VCaP (cell line): ENCODE results near the gene C3AR1.
A peak's percentile ranks its signal among the peaks of the same experiment; 100 is the strongest.

Experiments used
- H3K27ac ChIP-seq: fragments of 450-650 bp; 2 replicates; pipeline ENCODE4 v1.5.1; 2017
- TF ChIP-seq, protein P1 (sequence below): fragments of 450-650 bp; conservative IDR thresholded peaks from 2 replicates; pipeline ENCODE4 v1.5.1; 2017; ENCODE audit warnings: mild to moderate bottlenecking, moderate library complexity

C3AR1 gene

DNA sequence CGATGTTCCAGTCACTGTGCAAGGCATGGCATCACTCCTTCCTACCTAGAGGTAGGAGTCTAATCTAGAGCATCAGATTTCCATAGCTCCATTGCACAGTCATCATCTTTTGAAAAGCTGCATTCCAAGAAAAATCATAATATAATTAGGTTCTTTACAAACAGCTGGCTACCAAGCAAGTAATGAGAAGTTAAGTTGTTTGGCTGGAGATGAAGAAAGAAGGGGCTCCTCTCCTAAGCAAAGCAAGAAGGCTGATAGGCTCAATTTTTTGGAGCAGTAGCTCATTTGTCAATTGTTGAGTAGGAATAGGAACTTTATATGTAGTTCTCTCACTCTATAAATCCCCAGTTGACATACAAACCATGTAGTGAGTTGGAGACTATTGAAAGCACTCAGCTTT is 25.4 kb downstream of the C3AR1 start:
- TF ChIP-seq, protein P1, sequence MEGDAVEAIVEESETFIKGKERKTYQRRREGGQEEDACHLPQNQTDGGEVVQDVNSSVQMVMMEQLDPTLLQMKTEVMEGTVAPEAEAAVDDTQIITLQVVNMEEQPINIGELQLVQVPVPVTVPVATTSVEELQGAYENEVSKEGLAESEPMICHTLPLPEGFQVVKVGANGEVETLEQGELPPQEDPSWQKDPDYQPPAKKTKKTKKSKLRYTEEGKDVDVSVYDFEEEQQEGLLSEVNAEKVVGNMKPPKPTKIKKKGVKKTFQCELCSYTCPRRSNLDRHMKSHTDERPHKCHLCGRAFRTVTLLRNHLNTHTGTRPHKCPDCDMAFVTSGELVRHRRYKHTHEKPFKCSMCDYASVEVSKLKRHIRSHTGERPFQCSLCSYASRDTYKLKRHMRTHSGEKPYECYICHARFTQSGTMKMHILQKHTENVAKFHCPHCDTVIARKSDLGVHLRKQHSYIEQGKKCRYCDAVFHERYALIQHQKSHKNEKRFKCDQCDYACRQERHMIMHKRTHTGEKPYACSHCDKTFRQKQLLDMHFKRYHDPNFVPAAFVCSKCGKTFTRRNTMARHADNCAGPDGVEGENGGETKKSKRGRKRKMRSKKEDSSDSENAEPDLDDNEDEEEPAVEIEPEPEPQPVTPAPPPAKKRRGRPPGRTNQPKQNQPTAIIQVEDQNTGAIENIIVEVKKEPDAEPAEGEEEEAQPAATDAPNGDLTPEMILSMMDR: no peak
- H3K27ac ChIP-seq: no peak overlapping the region

DNA sequence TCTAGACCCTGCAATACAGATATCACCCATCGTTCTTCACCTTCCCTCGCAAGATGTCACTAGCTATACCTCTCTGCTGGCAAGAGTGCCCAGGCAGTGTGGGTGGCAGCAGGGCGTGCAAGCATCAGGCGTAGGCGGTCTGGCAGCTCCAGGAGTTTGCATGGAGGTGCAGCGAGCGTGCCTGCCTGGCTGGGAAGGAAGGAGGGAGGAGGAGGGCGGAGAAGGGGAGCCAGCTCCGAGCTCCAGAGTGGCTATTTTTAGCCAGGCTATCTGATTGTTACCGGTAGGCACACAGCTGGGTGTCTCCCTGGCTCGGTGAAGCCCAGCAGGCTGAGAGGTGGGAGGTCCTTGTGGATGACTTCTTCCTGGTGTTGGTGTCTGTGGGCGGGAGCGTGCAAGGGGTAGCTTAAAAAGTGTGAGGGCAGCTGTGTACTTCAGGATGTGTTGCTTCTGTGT is 27.5 kb downstream of the C3AR1 start:
- peak overlapping the region; percentile 69 for H3K27ac ChIP-seq
- TF ChIP-seq, protein P1: no peak

DNA sequence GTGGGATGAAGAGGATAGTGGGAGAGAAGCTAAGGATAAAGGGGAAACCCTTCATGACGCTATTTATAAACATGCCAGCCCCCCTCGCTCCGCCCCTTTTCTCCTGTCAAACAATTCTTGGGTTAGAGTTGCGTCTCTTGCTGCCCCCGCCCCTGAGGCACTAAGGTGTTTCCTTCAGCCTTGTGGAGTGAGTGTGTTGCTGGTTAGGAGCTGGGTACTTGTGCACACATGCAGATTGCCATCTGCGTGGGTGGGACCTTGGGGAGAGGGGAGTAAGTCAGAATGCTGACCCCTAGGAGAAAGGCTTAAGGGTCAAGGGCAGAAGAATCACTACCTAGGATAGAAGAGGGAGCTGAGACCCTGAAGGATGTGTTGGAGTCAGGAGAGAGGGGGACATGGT is 28.2 kb downstream of the C3AR1 start:
- H3K27ac ChIP-seq: peak overlapping the region; percentile 69
- TF ChIP-seq, protein P1: no peak

DNA sequence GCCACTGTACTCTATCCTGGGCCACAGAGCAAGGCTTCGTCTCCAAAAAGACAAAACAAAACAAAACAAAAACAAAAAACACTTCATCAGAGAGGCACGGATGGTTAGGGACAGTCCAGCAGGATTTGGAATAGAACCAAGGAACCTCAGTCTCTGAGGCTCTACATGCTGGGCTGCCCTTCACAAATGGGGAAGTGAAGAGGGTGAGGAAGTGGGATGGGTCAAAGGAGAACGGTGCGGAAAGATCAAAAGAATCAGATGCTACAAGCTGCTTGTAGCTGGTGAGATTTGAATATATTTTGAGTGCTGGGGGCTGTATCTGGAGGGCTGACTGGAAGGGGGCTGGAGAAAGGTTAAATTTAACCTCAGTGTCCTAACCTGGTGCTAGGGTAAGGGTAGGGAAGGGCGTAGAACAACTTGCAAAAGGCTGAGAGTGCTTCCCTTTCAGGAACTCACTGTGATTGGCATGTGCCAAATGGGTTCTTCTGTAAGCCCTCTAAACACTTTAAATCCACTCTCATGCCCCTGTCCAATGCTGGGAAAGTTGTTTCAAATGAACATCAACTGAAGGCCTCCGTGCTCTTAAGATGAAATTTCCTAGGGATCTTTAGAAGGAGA is 29.0 kb downstream of the C3AR1 start:
- peak overlapping the region; percentile 69 for H3K27ac ChIP-seq
- TF ChIP-seq, protein P1: no peak

DNA sequence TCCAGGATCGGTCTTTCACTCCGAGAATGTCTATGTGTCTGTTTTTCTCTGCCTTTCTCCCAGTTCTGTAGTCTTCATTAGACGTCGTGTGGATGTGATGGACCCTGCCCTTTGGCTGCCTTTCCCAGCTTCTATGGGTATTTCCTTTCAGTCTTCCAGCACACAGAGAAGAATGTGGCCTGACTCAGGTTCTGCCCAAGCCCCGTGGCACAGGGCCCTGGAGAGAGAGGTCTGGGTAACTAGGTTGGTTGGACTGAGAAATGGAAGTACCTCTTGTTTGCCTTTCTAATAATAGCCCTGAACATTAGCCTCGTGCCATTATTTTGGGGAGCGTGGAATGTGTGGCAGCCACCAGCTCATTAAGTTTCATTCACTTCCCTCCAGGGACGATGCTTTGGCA is 29.8 kb downstream of the C3AR1 start:
- TF ChIP-seq, protein P1: no peak

DNA sequence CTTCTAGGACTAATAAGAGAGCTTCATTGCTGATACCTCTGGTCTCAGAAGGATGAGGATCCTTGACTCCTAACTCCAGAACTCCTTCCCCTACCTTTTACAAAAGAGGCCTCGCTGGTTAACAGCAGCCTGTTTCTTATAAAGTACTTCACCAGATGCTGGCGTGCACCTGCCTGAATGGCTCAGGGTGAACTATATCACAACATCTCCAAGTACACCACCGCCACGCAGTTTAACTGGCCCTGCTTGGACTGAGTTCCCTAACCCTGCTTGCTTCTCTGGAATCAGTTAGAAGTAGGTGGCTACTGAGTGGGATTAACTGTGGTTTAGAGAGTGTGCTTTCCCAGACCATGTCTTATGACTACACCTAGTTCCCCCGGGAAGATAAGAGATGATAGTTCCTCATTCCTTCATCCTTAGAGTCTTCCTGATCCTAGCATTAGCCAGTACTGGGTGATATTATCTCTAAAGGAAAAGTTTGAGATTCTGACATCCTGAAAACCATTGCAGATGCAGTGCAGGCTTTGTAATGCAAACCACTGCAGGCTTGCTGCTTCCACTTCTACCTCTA is 30.6 kb downstream of the C3AR1 start:
- H3K27ac ChIP-seq: no peak overlapping the region
- TF ChIP-seq, protein P1: no peak

More for the DNA sequence above, 29.8 kb downstream of the C3AR1 start:
- no peak overlapping the region for H3K27ac ChIP-seq

DNA sequence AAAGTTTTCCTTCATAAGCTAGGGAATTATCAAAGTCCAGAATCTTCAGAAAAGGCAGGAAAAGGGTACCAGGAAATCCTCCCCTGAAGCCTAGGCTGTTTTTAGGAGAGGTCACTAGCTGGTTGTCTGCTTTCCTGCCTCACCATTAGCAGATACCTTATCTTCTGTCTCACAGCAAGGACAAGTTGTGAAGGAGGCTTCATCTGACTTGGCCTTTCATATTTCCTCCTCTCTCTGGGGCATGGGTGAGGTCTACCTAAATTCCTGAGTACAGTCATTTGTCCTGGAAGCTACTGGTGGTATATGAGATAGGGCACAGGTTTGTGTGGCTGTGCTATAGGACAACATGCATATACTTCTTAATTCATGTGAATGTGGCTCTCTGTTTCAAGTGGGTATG is 31.4 kb downstream of the C3AR1 start:
- TF ChIP-seq, protein P1: no peak
- H3K27ac ChIP-seq: no peak overlapping the region
